ENCODE results near the gene KLHL42. TPM values are rescaled to one million over a fixed set of nuclear protein-coding genes. Genes with fewer than 3 reads are reported as not detected.

The KLHL42 gene
- total and polyA plus RNA-seq, 10 of the 15 experiments (the other 5 are each of a cell fraction or from before 2014, with no cell fraction given), result 2.1 to 18.2 (median 13.1) TPM

GRCh38 chr12:27802511-27802910 is 22.5 kb downstream of the KLHL42 start:
- WGBS (ENCODE audit: insufficient coverage, insufficient replicate concordance, low lambda C conversion rate, missing lambda C conversion rate), result 36% methylated on average over 4 of the region's 4 CpGs
- H3K79me2 ChIP-seq (ENCODE audit: control insufficient read depth, insufficient read depth, low read length), result no peaks in the 10 kb centered on the region
- intact Hi-C loops (cut with micrococcal nuclease; ENCODE audit: unreplicated experiment) (no loop called here), in situ Hi-C loops (cut with MboI) (no loop called here)
- SMC1A ChIA-PET (ENCODE audit: uncharacterized antibody, unreplicated experiment), result no interaction called here
- TF ChIP-seq YY1 (IDR thresholded peaks at IDR 0.05; ENCODE audit: low read depth, low read length) (no peak), FOS (IDR thresholded peaks at IDR 0.05; ENCODE audit: borderline replicate concordance, extremely low read depth, insufficient read length) (no peak), MAX (IDR thresholded peaks at IDR 0.05; ENCODE audit: low read depth, low read length) (no peak), BACH1 (IDR thresholded peaks at IDR 0.05; ENCODE audit: borderline replicate concordance) (no peak), CHD4 (IDR thresholded peaks at IDR 0.05) (no peak), NR2C2 (IDR thresholded peaks at IDR 0.05; ENCODE audit: borderline replicate concordance, control insufficient read depth, insufficient read length, low read depth) (no peak), E4F1 (IDR thresholded peaks at IDR 0.05; ENCODE audit: borderline replicate concordance, partially characterized antibody) (no peak), SREBF2 (IDR thresholded peaks at IDR 0.05; ENCODE audit: low read length) (no peak), KDM1A (IDR thresholded peaks at IDR 0.05; ENCODE audit: borderline replicate concordance) (no peak), ZNF384 (IDR thresholded peaks at IDR 0.05; ENCODE audit: borderline replicate concordance, low read depth, low read length) (no peak), FOXM1 (IDR thresholded peaks at IDR 0.05; ENCODE audit: low read depth, low read length) (no peak), ZNF217 (IDR thresholded peaks at IDR 0.05) (no peak)
- FAIRE-seq (no peak), DNase-seq (ENCODE audit: low read depth, low spot score) (no peak), ATAC-seq (no peak)
- H3K36me3 ChIP-seq (ENCODE audit: control insufficient read depth in 2 of 2, insufficient read depth in 2 of 2, low read length in 1 of 2), result peaks cover 0 to 8% of the 10 kb centered on the region in 2 experiments; a peak in 2 of 4 replicates
- no peaks in the 10 kb centered on the region for H3K4me1 ChIP-seq (ENCODE audit: control insufficient read depth, insufficient read depth, low read length)
- no TSS peak for BruUV-seq (replicated peaks)
- CTCF ChIA-PET, result interaction anchor here (0.6 to 1.5 kb wide), 3 partner anchors 14 to 268 kb away, joined by 3 to 4 read pairs (median 3); no protein-coding TSS in a partner anchor
- H3K27ac ChIP-seq (ENCODE audit: control insufficient read depth, insufficient read depth), result no peak overlapping the region
- H3K4me3 ChIP-seq, result no peak overlapping the region
- no peak overlapping the region for H2AFZ ChIP-seq (ENCODE audit: control insufficient read depth, low read depth, low read length)
- no peak overlapping the region for H3K9ac ChIP-seq (ENCODE audit: control insufficient read depth, insufficient read depth, low read length)
- POLR2A ChIA-PET, result no interaction called here
- no peak overlapping the region for H3K4me2 ChIP-seq (ENCODE audit: control insufficient read depth, insufficient read depth)
- no peaks in the 10 kb centered on the region for H3K9me3 ChIP-seq (replicated peaks; ENCODE audit: control insufficient read depth, insufficient read depth, low read length)
- H3K27me3 ChIP-seq (replicated peaks in 1 of 2; ENCODE audit: control insufficient read depth in 2 of 2, insufficient read depth in 2 of 2, low read length in 1 of 2), result no peaks in the 10 kb centered on the region
- H4K20me1 ChIP-seq (ENCODE audit: control insufficient read depth, insufficient read depth), result no peaks in the 10 kb centered on the region
- RAD21 ChIA-PET (ENCODE audit: unreplicated experiment), result no interaction called here
